Activated CD8-positive, alpha-beta memory T cell treated with anti-CD3 and anti-CD28 coated beads, Interleukin-2, amount 50 U/mL, for 1 hour (primary cell): ENCODE data around the gene SRPK3.
A peak's percentile ranks its signal among the peaks of the same experiment; 100 is the strongest.

Experiments used
- DNase-seq: peaks from one replicate; pipeline ENCODE4 v3.0.0-alpha.2; 2020; ENCODE audit errors: extremely low read depth

Gene SRPK3

GRCh38 chrX:153784325-153784967 lies 3.6 kb downstream of the SRPK3 start:
- DNase-seq: no peak

GRCh38 chrX:153786669-153787068 lies 5.8 kb downstream of the SRPK3 start:
- no peak for DNase-seq

DNA sequence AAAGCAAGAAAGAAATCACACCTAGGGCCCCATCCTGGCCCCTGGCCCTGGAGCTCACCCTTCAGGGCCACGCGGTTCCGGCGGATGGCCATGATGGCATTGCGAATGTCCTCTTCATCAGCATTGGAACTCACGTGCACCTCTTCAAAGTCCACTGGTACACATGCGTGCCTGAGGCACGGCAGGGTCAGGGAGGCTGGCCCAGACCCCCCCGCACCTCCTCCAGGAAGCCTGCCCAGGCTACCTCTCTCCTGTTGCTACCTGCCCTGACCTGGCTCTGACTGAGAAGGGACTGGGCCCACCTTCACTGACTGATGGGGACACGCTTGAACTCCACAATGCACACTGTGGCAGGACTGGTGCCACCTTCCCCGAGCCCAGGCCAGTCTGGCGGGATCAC lies 8.8 kb downstream of the SRPK3 start:
- DNase-seq: no peak

DNA sequence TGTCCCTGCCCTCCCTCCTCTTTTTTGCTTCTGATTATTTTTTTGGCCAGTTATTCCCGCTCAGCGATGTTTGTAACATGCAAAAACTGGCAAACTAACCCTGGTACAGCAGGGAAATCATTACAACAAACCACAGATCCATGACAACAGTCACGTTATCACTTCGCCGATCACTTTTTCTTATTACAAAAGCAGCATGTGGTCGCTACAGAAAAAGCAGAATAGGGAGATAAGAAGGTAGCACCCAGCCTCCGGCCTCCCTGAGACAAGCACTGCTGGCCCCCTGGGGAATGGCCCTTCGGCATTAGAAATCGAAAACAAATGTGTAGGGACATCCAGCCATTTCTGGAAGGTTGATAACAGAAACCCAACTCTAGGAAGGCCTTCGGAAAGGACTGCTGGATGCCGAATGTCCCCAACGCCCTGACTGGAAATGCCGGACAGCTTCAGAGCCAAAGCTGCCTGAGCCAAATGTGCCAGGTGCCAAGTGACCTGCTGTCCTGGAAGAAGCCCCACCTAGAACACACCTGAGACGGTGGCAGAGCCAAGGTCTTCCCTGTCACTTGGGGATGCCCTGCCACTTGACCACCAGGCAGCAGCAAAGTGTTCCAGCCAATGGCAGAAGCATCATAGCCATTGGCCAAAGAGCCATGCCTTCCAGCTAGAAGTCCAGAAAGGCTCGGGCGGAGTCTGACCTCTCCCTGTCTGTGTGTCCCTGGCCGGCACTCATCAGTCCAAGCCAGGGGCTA lies 10.4 kb downstream of the SRPK3 start:
- DNase-seq: no peak

DNA sequence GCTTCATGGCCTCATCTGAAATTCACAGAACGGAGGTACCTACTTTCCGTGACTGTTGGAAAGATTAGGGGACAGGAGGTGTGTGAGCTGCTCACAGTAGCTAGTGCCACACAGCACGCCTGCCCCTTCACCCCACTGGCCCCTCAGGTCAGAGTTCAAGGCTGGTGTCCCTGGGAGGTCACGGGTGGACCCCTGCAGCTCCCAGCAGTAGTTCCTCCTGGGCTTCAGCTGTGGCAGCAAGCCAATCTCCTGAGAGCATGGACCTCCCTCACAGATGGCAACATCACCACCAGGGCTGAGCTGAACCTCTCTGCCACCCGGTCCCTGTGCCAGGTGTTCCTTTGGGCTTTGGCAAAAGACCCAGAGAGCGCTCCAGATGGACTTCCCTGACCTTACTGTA lies 11.5 kb downstream of the SRPK3 start:
- no peak for DNase-seq

DNA sequence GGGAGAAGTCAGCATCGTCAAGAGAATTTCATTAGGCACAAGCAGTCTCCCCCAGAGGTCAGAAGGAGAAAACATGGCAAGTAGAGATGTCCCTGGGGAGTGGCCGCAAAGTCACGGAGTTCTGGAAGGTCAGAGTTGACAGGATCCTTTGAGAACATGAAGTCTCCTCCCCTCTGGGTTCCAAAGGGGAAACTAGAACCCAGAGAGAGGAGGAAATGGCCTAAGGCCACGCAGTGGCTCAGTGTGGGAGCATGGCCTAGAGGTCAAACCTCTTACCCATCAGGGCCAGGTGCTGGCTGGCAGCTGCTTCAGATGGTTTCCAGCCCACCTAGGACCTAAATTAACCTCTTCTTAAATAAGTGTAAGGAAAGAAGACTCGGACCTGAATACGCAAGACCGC lies 12.4 kb downstream of the SRPK3 start:
- DNase-seq: no peak

DNA sequence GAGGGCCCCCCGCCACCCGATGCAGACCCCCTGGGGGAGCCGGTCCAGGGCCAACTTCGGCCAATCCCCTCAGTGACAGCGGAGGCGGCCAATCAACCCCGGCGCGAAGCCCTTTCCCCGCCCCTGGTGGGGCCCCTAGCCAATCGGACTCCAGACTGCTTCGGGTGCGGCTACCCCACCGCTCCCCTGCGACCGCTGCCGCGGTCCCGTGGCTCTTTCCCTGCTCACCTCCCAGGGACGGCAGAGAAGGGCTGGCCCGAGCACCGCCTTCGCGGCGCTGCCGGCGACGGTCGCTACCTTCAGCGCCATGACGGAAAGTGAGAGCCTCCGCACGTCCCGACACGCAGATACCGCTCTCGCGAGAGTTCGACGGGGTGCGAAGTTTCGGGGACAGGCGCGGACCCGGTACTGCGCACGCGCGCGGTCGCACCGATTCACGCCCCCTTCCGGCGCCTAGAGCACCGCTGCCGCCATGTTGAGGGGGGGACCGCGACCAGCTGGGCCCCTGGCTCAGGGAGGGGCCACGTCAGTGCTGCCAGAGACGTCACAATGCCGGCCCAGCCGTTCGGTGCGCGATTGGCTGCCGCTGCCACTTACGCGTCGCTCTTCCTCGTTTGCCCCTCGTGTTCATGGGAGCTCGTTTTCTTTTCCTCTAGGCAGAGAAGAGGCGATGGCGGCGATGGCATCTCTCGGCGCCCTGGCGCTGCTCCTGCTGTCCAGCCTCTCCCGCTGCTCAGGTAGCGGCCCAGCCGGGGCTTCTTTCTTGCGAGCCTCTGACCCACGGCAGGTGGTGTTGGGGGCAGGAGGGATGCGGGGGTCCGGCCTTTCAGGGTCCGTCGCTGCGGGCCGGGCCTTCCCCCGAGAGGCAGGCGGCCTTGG lies 13.4 kb downstream of the SRPK3 start, which contains the start of the genes IDH3G and SSR4:
Gene IDH3G, minus strand, starts transcription at position 358 of the 879 bp plus-strand sequence. Its CDS starts 49 bp downstream, at position 309.
Gene SSR4, plus strand, starts transcription at position 651 of the 879 bp plus-strand sequence. Its CDS starts 20 bp downstream, at position 671.
- peak; percentile 80 for DNase-seq

DNA sequence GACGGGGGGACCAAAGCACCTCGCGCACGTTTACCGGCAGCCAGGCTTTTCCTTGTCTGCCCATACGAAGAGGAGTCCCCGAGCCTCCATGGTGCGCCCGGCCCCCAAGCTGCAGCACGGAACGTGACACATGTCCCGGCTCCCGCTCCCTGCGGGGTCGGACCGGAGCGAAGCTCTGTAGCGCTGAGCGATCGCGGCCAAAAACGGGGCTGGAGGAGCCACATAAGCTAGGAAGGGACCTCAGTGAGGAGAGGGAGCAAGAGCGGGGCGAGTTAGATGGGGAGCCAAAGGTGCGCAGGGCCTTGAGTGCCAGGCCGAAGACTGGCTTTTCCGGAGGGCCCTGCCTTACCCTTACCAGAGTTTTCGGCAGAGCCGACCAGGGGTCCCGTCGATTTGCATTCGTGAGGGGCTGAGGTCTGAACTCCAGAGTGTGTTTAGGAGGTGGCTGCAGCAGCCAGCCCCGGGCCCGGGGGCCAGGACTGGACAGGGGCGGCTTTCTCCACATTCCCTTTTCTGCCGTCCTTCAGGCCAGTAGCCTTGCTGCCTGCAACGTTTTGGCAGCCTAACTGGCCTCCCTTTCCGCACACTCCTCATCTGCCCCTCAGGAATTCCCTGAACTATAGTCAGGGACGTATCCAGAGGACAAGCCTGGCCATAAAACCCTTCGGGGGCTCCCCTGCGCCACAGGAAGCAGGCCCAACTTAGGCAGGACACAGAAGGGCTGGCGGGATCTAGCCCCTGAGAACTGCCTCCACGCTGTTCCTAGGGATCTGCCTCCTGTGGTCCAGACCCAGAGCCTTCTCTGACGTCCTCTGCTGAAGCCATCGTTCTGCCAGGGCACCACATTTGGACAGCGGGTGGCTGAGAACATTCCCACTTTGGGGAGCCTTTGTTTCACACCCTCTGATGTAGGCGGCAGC lies 14.3 kb downstream of the SRPK3 start:
- DNase-seq: no peak

- DNase-seq: no peak
Measured at GRCh38 chrX:153797415-153798015, 16.7 kb downstream of the SRPK3 start.

GRCh38 chrX:153799326-153799725 lies 18.5 kb downstream of the SRPK3 start:
- no peak for DNase-seq

- no peak for DNase-seq
Measured at GRCh38 chrX:153800177-153800722, 19.4 kb downstream of the SRPK3 start.

GRCh38 chrX:153800746-153801145 lies 19.9 kb downstream of the SRPK3 start:
- no peak for DNase-seq

DNA sequence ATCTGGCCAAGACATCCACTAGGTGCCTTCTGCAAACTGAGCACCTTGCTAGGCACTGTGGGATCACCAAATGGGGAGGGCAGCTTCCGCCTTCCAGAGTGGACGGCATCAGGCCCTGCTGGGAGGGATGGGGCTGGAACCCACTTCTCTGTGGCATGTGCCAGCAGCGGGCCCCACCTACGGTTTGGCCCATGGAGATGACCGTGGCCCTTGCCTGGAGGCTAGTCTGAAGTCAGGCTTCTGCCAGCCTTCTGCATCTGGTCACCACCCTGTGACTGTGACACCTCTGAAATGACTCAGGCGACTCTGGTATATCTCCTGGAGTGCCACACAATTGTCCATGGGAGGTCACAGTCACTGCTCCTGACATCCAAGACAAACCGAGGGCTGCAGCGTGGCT lies 20.8 kb downstream of the SRPK3 start:
- no peak for DNase-seq

GRCh38 chrX:153802513-153803045 lies 21.7 kb downstream of the SRPK3 start:
- DNase-seq: no peak

DNA sequence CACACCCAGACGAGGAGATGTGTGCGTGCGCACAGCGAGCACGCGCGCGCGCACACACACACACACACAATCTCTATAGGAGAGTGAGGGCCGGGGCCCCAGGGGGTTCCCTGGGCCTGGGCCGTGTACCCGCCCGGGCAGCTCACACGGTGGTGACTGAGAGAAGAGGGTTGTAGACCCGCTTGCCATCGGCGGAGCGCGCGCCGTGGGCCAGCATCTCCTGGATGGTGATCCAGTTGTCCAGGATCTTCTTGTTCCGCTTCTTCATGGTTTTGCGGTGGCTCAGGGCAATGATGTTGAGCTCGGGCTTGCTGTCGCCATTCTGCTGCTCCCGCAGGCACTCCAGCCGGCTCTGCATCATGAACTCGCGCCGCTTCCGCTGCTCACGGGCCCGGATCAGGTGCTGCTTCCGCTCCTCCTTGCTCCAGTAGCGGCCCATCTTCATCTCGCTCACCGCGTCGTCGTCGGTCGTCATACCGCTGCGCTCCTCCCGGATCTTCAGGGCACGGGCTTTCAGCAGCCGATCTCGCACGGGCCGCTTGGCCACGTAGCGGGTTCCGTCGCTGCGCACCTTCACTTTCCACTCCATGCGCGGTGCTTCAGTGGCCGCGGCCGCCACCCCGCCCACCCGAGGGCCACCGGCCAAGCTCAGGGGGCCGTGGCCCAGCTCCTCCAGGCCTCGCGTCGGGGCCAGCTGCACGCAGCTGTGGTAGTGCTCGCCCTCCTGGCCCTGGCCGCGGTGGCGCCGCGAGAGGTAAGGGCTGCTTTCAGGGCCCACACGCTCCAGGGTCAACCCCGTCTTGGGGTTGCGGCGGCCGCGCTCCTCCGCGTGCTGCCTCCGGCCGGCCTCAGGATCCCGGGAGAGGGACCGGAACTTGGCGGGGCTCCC lies 22.6 kb downstream of the SRPK3 start:
- DNase-seq: no peak

DNA sequence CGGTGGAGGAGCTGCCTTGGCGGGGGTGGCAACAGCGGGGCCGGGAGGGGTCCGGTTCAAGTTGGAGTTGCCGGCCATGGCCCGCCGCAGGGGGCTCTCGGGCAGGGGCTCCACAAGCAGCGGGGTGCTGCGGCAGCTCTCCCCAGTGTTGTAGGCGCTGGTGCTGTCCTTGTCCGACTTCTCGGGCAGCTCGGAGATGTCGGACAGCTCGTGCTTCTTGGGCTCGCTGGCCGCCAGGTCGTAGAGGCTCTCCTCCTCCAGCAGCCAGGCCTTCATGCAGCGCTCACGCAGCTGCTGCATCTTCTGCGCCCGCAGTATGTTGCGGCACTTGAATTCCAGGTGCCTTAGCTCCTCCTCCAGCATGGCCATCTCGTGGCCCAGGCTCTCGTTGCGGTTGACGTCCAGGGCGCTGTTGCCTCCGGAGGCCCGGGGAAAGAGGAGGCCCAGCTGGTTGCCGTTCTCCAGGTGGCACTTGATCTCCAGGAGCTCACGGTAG lies 23.3 kb downstream of the SRPK3 start:
- no peak for DNase-seq

GRCh38 chrX:153804621-153805020 lies 23.8 kb downstream of the SRPK3 start:
- DNase-seq: no peak

DNA sequence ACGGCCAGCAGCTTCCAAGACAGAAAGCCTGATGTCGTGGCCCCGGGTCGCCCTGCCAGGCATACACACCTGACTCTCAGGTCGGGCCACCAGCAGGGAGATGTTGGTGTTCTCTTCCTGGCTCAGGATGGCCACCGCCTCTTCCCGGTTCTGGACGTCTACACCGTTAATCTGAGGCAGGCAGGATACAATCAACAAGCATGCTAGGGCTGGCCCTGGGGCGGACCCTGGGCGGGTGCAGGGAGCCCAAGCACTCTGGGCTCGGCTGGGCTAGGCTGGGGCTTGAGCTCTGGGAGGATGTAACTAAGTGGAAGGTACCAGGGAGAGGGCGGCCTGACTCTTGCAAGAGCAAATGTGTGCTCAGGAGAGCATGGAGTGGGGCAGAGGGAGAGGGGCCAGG lies 24.6 kb downstream of the SRPK3 start:
- DNase-seq: no peak

- DNase-seq: no peak
Measured at GRCh38 chrX:153806999-153807575, 26.2 kb downstream of the SRPK3 start.
